HG02840 (cell line): ENCODE data around the gene KRT80.

Experiments
- ATAC-seq: cut with Tn5 transposase; IDR thresholded peaks from one replicate; pipeline ENCODE4 v1.9.1; 2021; ENCODE audit warnings: mild to moderate bottlenecking, moderate library complexity, moderate number of reproducible peaks; ENCODE audit not compliant: unreplicated experiment, low FRiP score

KRT80 gene

GRCh38 chr12:52229836-52230343 lies 38.1 kb upstream of the KRT80 start:
- ATAC-seq = no peak

DNA sequence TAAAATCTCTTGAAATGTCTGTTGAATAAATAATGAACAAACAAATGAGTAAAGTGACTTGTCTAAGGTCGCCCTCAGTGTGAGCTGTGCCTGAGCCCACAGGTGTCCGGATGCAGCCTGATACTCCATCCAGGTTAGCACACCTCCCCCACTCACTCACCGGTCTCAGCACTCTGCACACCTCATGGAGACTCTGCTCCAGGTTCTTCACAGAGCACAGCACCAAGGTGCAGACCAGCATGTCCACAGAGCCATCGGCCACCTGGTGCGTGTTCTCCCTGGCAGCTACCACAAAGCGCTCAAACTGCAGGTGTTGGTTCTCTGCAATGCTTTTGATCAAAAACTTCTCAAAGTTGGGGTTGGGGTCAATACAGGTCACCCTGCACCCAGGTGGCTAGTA lies 37.1 kb upstream of the KRT80 start:
- no peak for ATAC-seq

DNA sequence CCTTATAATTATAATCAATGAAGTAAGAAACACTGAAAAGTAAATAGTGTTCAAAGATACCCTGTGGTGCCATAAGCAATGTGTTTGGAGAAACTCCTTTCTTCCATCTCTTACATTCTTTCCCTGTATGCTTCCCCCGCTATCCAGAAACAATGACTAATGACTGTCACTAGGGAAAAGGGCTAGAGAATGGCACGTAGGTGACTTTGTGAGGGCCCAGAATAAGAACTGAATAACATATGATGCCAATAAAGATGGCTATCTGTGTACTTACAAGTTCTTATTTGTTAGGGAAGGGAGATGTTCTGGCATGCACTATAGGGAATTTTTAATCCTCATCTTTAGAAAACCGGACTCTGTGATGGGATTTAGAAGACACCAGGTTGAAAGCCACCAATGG lies 36.6 kb upstream of the KRT80 start:
- no peak for ATAC-seq

- ATAC-seq = no peak
These were observed 35.9 kb upstream of the KRT80 start for GRCh38 chr12:52227606-52228166.

DNA sequence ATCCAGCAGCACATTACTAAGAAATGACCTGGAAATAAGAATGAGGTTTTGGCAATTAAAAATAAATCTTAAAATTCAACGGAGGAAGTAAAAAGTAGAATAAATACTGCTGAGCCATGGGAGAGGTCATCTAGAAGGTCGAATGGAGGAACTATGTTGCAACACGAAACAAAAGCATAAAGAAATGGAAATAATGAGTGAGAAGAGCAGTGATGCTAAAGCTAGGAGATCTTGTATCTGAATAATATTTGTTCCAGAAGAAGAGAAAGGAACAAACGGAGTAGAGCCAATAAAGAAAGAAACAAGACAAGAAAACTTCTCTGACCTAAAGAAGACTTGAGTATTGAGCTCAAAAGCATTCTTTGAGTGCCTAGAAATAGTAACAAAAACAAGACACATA lies 34.6 kb upstream of the KRT80 start:
- no peak for ATAC-seq

- no peak for ATAC-seq
These were observed 33.9 kb upstream of the KRT80 start for GRCh38 chr12:52225752-52226151.

DNA sequence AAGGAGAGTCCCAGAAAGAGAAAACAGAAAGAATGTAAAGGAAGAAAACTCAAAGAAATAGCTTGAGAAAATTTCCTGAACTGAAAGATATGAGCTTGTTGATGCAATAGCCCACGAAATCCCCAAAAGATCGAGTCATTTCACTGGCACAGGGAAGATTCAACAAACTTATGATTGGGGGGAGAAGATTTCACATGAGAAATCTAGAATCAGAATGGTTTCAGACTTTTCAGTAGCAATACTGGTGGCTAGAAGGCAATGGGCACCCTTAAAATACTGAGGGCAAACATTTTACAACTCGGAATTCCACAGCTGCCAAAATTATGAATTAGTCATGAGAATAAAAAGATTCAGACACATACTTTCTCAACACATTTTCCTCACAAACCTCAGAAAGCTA lies 32.3 kb upstream of the KRT80 start:
- no peak for ATAC-seq

GRCh38 chr12:52223406-52224039 lies 31.7 kb upstream of the KRT80 start:
- ATAC-seq = no peak

DNA sequence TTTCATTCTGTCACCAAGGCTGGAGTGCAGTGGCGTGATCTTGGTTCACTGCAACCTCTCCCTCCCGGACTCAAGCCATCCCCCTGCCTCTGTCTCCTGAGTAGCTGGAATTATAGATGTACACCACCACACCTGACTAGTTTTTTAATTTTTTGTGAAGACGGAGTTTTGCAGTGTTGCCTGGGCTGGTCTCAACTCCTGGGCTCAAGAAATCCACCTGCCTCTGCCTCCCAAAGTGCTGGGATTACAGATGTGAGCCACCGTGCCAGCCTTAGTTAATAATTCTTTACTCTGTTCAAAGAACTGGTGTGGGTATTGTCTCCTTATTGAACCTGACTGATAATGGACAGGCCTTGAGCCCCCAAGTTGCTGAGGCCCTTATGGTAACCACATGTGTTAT lies 30.9 kb upstream of the KRT80 start:
- ATAC-seq = no peak

DNA sequence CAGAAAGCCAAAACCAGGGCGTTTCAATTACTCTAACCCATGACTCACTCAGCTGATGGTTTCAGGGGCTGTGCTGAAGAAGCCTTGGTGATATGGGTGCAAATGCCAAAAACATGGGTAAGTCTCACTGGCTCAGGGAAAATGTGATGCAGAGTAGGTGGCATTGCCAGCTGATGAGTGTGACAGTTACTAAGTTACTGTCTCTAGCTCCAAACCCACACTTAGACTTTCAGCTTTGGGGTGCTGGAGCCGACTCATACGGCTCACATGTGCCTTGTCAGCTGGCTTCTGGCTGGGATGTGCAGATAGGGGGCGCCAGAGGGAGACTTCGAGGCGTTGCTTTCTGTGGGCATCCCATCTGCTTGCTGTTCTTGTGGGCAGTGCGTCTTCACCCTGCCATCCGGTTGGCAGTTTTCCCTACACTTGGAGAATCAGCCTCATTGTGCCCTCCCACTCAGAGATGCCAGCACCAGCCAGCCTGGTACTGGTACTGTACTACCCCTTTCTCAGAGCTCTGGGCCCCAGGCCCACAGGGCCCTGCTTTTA lies 30.2 kb upstream of the KRT80 start:
- ATAC-seq = no peak

- no peak for ATAC-seq
These were observed 29.4 kb upstream of the KRT80 start for GRCh38 chr12:52221070-52221781.

DNA sequence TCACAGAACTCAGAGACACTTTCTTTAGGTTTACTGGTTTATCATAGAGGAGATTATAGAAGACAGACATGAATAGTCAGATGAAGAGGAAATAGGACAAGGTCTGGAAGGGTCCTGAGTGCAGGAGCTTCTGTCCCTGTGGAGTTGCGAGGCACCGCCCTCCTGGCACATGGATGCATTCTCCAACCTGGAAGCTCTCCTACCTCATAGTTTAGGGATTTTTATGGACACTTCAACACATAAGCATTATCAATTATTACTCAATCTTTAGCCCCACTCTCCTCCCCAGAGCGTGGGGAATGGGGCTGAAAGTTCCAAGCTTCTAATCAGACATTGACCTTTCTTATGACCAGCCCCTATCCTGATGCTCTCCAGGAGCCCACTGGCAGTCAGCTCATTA lies 28.7 kb upstream of the KRT80 start:
- ATAC-seq = no peak

DNA sequence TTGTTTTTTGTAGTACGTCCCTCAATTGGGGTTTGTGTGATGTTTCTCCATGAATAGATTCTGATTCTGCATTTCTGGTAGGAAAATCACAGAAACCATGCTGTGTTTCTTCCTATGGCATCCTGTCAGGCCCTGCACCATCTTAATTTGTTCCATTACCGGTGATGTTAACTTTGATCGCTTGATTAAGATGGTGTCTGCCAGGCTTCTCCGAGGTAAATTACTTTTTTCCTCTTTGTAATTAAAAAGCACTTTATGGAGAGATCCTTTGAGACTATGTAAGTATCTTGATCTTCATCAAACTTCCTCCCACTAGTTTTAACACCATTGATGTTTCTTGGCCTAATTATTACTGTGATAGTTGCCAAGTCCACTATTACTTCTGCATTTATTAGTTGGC lies 26.2 kb upstream of the KRT80 start:
- no peak for ATAC-seq

GRCh38 chr12:52217223-52217622 lies 25.4 kb upstream of the KRT80 start:
- no peak for ATAC-seq

GRCh38 chr12:52216807-52217206 lies 25.0 kb upstream of the KRT80 start:
- ATAC-seq = no peak

DNA sequence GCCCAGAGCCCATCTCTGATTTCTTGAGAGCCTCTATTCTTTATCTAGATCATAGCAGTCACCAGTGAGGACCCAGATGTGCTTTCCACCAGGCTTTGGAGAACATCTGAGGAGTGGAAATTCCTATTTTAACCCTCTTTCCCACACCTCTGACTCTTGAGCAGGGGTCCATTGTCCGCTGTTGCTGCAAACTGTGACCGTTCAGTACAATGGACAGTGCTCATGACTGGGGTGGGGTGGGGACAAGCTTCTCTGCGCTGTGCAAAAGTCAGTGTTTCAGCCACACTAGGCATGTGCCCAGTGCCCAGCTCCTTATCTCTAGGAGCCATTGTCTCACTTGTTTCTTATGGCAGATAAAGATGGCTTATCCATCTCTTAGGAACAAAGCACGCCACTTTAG lies 24.3 kb upstream of the KRT80 start:
- no peak for ATAC-seq

DNA sequence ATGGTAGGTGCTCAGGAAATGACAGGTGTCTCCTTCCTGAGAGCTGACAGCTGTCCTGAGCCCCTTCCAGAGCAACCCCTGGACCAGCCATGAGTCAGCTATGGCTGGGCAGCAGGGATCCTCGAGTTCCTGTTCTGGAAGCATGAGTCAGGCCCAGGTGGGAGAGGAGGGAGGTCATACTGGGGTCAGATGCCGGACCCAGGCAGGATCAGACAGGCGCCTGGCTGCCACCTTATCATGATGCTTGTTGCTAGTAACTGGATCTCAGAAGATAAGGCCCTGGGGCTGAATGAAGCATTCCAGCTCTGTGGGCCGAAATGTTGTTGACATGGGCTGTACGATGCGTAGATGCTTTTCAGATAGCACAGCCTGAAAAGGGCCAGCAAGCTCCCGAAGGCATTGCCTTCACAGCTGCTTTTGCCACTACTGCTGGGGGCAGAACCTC lies 23.8 kb upstream of the KRT80 start:
- no peak for ATAC-seq

- no peak for ATAC-seq
These were observed 22.6 kb upstream of the KRT80 start for GRCh38 chr12:52214421-52214802.

GRCh38 chr12:52213564-52214420 lies 22.0 kb upstream of the KRT80 start:
- ATAC-seq = no peak

DNA sequence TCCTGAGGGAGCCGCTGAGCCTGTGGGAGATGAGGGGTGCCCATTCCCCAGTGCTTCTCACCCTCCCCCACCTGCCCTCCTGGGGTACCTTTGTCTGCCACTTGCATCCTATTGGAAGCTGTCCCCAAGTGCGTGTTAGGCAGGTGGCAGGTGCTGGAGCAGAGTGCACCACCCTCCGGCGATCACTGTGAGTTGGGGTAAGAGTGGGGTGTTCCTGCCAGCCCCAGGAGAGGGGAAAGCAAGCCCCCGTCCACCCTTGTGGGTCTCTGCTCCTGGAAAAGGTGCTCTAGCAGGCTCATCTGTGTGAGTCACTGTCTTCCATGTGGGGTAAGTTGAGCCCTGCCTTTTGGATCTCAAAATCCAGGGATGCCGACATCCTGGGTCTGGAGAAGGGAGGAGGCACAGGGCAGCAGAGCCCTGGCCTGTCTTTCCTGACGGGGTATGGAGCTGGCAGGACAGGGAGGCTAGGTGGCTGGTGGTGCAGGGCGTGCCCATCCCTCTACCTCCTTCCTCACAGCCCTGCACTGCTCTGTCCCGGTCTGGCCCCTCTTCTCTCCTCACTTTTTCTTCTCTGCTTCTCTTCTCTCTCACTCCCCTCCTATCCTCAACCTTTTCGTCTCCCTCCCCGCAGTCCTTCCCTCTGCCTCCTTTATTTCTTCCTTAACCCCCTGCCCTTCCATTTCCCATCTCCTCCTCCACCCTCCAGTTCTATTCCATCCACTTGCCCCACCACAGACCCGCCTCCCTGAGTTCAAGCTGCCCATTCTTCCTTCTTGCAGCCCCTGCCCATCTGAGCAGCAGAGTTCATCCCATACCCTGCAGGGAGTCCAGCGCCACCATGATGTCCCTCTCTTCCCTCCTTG lies 21.1 kb upstream of the KRT80 start:
- ATAC-seq = no peak
